Breast epithelium (tissue), 4 donors: ENCODE data around the gene SET. TPM values are rescaled to one million over a fixed set of nuclear protein-coding genes. Genes with fewer than 3 reads are reported as not detected.

Experiments
- DNase-seq, 2 donors: peaks; one replicate each; pipeline ENCODE4 v3.0.0-alpha.2; 2019; ENCODE audit warnings: low spot score in 2 of 2
- H3K27ac ChIP-seq, 2 donors: fragments of 200-600 bp; sonication (generic) in 1 of 2; one replicate each; pipeline ENCODE4 v1.5.1; 2016 to 2019; ENCODE audit warnings: mild to moderate bottlenecking in 1 of 2
- H3K27me3 ChIP-seq, 2 donors: fragments of 200-600 bp; sonication (generic) in 1 of 2; one replicate each; pipeline versions ENCODE4 v1.5.1 to v1.6.0; 2017 to 2019; ENCODE audit warnings: control low read depth in 1 of 2, mild to moderate bottlenecking in 1 of 2
- H3K36me3 ChIP-seq: fragments of 200-600 bp; one replicate; pipeline ENCODE4 v1.5.1; 2019
- H3K4me1 ChIP-seq, 2 donors: fragments of 200-600 bp; sonication (generic); one replicate each; pipeline ENCODE4 v1.5.1; 2016 to 2019; ENCODE audit warnings: control low read depth in 1 of 2
- H3K4me3 ChIP-seq, 3 donors: fragments of 200-600 bp; sonication (generic); 1 replicate in 2 of 3; 2 replicates in 1 of 3; pipeline ENCODE4 v1.5.1; 2016 to 2019; ENCODE audit warnings: mild to moderate bottlenecking in 3 of 3, moderate library complexity in 2 of 3
- H3K9me3 ChIP-seq, 2 donors: fragments of 200-600 bp; sonication (generic) in 1 of 2; one replicate each; pipeline ENCODE4 v1.5.1; 2016 to 2019; ENCODE audit warnings: control low read depth in 1 of 2
- CTCF ChIP-seq, 3 donors: fragments of 450-650 bp; IDR thresholded peaks; one replicate each; pipeline ENCODE4 v1.5.1; 2016 to 2017; ENCODE audit warnings: antibody characterized with exemption in 3 of 3, mild to moderate bottlenecking in 3 of 3, moderate library complexity in 3 of 3
- POLR2A ChIP-seq: fragments of 450-650 bp; IDR thresholded peaks from one replicate; pipeline ENCODE4 v1.6.1; 2016; ENCODE audit warnings: antibody characterized with exemption, mild to moderate bottlenecking, moderate library complexity
- POLR2AphosphoS5 ChIP-seq, 3 donors: sonication (generic); formaldehyde crosslinking; IDR thresholded peaks; one replicate each; pipeline ENCODE4 v1.6.1; 2017; ENCODE audit warnings: antibody characterized with exemption in 3 of 3
- intact Hi-C: fragments of 100-400 bp; cut with DNase I; formaldehyde crosslinking; loops from one replicate; pipeline ENCODE4 v1.15.1; 2023; ENCODE audit warnings: low total_unique reads
- total RNA-seq, 3 donors: library from RNA; depleted of rRNA; stranded (reverse); fragments of >200 nt; gene quantifications; one replicate each; pipeline ENCODE4 v1.1.0, GENCODE V29; 2016

The SET gene
- total RNA-seq, 3 donors from 2014 or later = 142 to 168 (median 158) TPM

GRCh38 chr9:128727640-128728248 lies 38.7 kb downstream of the SET start:
- no peak for TF ChIP-seq POLR2A
- no peak for TF ChIP-seq POLR2AphosphoS5 (IDR thresholded peaks at IDR 0.05)
- no peak for TF ChIP-seq CTCF (IDR thresholded peaks at IDR 0.05)
- no peak for DNase-seq
- intact Hi-C loops = no loop called here

GRCh38 chr9:128728298-128728697 lies 39.3 kb downstream of the SET start:
- intact Hi-C loops = no loop called here
- no peaks in the 10 kb centered on the region for H3K36me3 ChIP-seq
- no peak for TF ChIP-seq POLR2AphosphoS5 (IDR thresholded peaks at IDR 0.05)
- TF ChIP-seq CTCF (IDR thresholded peaks at IDR 0.05) = no peak
- no peak for TF ChIP-seq POLR2A

More at GRCh38 chr9:128727640-128728248, 38.7 kb downstream of the SET start:
- H3K36me3 ChIP-seq = no peaks in the 10 kb centered on the region
- H3K4me1 ChIP-seq = peaks cover 0 to 9% of the 10 kb centered on the region in 2 donors
- H3K9me3 ChIP-seq = no peaks in the 10 kb centered on the region
- no peak overlapping the region for H3K27ac ChIP-seq
- no peaks in the 10 kb centered on the region for H3K27me3 ChIP-seq
- H3K4me3 ChIP-seq = no peak overlapping the region

GRCh38 chr9:128729302-128729701 lies 40.3 kb downstream of the SET start:
- H3K36me3 ChIP-seq = no peaks in the 10 kb centered on the region
- no peaks in the 10 kb centered on the region for H3K27me3 ChIP-seq
- TF ChIP-seq CTCF (IDR thresholded peaks at IDR 0.05) (no peak), POLR2A (no peak)
- H3K4me1 ChIP-seq = peaks cover 0 to 5% of the 10 kb centered on the region in 2 donors
- no peak for DNase-seq
- H3K27ac ChIP-seq = no peak overlapping the region
- no peaks in the 10 kb centered on the region for H3K9me3 ChIP-seq
- H3K4me3 ChIP-seq = no peak overlapping the region
- intact Hi-C loops = no loop called here

More at GRCh38 chr9:128728298-128728697, 39.3 kb downstream of the SET start:
- Histone ChIP-seq H3K9me3 (no peaks in the 10 kb centered on the region), H3K4me1 (peaks cover 0 to 6% of the 10 kb centered on the region in 2 donors), H3K27me3 (no peaks in the 10 kb centered on the region), H3K4me3 (no peak overlapping the region), H3K27ac (no peak overlapping the region)
- no peak for DNase-seq

DNA sequence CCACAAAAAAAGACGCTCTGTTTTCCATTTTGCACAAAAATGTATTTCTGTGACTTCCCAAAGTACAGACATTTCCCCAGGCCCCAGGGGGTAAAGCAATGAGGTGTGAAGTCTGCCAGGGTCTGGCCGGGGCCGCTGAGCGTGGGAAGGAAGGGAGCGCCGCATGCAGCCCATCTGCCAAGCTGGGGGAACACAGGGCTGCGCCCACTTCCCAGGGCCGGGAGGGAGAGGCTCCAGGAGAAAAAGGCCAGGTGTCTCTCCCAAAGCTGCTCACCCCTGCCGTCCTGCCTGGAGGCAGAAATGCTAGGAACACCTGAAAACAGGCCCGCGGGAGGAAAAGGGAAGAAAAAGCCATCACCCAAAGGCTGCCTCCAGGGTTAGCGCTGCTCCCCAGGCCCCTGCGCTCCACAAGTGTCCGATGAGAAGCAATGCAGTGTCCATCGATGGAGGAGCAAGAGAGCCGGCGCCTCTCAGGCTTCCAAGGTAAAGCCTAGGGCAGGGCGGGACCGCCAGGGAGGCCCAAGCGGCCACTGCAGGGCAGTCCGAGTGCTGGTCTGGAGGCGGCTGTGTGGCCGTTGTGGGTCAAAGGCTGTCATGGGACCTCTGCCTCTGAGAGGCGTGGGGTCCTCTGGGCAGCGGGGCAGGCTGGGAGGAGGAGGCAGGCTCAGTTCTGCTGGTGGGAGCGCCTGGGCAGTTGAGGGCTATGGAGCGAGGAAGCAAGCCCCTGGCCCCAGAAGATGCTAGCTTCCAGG lies 40.9 kb downstream of the SET start:
- H3K27ac ChIP-seq = no peak overlapping the region
- intact Hi-C loops = no loop called here
- TF ChIP-seq CTCF (IDR thresholded peaks at IDR 0.05) (no peak), POLR2AphosphoS5 (IDR thresholded peaks at IDR 0.05) (no peak), POLR2A (no peak)

DNA sequence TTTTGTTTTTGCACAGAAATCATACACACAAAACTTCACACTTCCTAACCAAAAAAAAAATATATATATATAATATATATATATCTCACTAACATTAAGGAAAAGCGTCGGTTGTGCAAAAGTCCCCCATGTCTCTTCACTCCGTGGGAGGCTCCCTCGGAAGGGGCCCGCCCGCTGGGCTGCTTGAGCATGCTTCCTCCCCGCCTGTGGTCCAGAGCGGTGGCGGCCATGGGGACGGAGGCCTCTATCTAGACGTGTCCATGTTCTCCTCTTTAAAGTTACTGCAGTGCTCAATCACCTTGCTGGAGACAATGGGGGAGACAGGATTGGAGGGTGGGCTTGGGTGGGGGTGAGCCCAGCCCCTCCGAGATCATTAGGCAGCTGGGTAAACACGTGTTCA lies 42.1 kb downstream of the SET start:
- Histone ChIP-seq H3K27me3 (no peaks in the 10 kb centered on the region), H3K4me1 (no peaks in the 10 kb centered on the region), H3K4me3 (no peak overlapping the region), H3K27ac (no peak overlapping the region), H3K9me3 (no peaks in the 10 kb centered on the region), H3K36me3 (no peaks in the 10 kb centered on the region)
- DNase-seq = no peak
- TF ChIP-seq CTCF (IDR thresholded peaks at IDR 0.05) (no peak), POLR2AphosphoS5 (IDR thresholded peaks at IDR 0.05) (no peak), POLR2A (no peak)
- intact Hi-C loops = no loop called here

More for the DNA sequence above, 40.9 kb downstream of the SET start:
- Histone ChIP-seq H3K9me3 (no peaks in the 10 kb centered on the region), H3K36me3 (no peaks in the 10 kb centered on the region), H3K27me3 (no peaks in the 10 kb centered on the region), H3K4me3 (no peak overlapping the region), H3K4me1 (no peaks in the 10 kb centered on the region)
- DNase-seq = no peak
